Panc1 (cell line): ENCODE measurements around the gene UBE2J2. TPM values are rescaled to one million over a fixed set of nuclear protein-coding genes. Genes with fewer than 3 reads are reported as not detected.

ENCODE experiments used
- ATAC-seq: fragments of 200-7000 bp; cut with Tn5 transposase; 2 replicates; pipeline ENCODE4 v1.9.1; 2020; ENCODE audit warnings: mild to moderate bottlenecking, moderate library complexity
- BruUV-seq: library from RNA; stranded (reverse); fragments of 400-500 nt; replicated peaks from 2 replicates; lab custom pipeline; 2021; lab: Mats Ljungman, UMichigan
- CTCF ChIA-PET: fragments of 300-600 bp; sonication (Branson Sonifier 250); formaldehyde crosslinking; loops from one replicate; lab custom pipeline; 2022; ENCODE audit warnings: antibody characterized with exemption; lab: Charles Lee
- POLR2A ChIA-PET: fragments of 300-600 bp; sonication (Branson Sonifier 250); formaldehyde crosslinking; loops from one replicate; lab custom pipeline; 2022; ENCODE audit warnings: antibody characterized with exemption; lab: Charles Lee
- DNase-seq: peaks from one replicate; pipeline ENCODE4 v3.0.0-alpha.2; 2010; ENCODE audit warnings: low read depth, low spot score
- H3K27ac ChIP-seq: 2 replicates; pipeline ENCODE4 v1.5.1; 2011; ENCODE audit warnings: mild to moderate bottlenecking, low read length, inconsistent platforms
- H3K27me3 ChIP-seq: fragments of 200-500 bp; sonication (Bioruptor generic); 2 replicates; pipeline ENCODE4 v1.6.0; 2014; ENCODE audit warnings: low read length, inconsistent platforms; ENCODE audit not compliant: control insufficient read depth, insufficient read depth
- H3K36me3 ChIP-seq: fragments of 200-500 bp; sonication (Bioruptor generic); 2 replicates; pipeline ENCODE4 v1.5.1; 2014; ENCODE audit warnings: inconsistent platforms, mild to moderate bottlenecking, low read length, moderate library complexity; ENCODE audit not compliant: control insufficient read depth, insufficient read depth
- H3K4me1 ChIP-seq: 2 replicates; pipeline ENCODE4 v1.5.1; 2011; ENCODE audit warnings: inconsistent platforms, mild to moderate bottlenecking, low read length, moderate library complexity; ENCODE audit not compliant: control insufficient read depth, insufficient read depth
- H3K4me3 ChIP-seq, 2 experiments: 2 replicates each; pipeline ENCODE4 v1.5.1; 2011 to 2012; ENCODE audit warnings: low read depth in 2 of 2, low read length in 2 of 2, mild to moderate bottlenecking in 2 of 2, inconsistent platforms in 1 of 2, moderate library complexity in 1 of 2
- H3K9me3 ChIP-seq: fragments of 200-500 bp; sonication (Bioruptor generic); 2 replicates; pipeline ENCODE4 v1.5.1; 2014; ENCODE audit warnings: low read depth, mild to moderate bottlenecking, inconsistent platforms, low read length, moderate library complexity; ENCODE audit not compliant: control insufficient read depth, insufficient read depth
- POLR2AphosphoS5 ChIP-seq: IDR thresholded peaks from 2 replicates; pipeline ENCODE4 v1.6.1; 2012; ENCODE audit warnings: mild to moderate bottlenecking, low read depth, low read length, moderate library complexity
- REST ChIP-seq, 2 experiments: IDR thresholded peaks; 2 replicates each; pipeline ENCODE4 v1.6.1; 2011 to 2012; ENCODE audit warnings: low read depth in 2 of 2, control low read depth in 1 of 2, low read length in 1 of 2, mild to moderate bottlenecking in 1 of 2, moderate library complexity in 1 of 2; ENCODE audit not compliant: insufficient read depth in 1 of 2
- SIN3A ChIP-seq: IDR thresholded peaks from 2 replicates; pipeline ENCODE4 v1.6.1; 2012; ENCODE audit warnings: low read depth, mild to moderate bottlenecking, low read length, moderate library complexity, borderline replicate concordance; ENCODE audit not compliant: insufficient read depth
- TCF7L2 ChIP-seq: IDR thresholded peaks from 2 replicates; pipeline ENCODE4 v1.6.1; 2011; ENCODE audit warnings: mild to moderate bottlenecking, low read depth, low read length, inconsistent platforms
- in situ Hi-C: cut with HindIII; loops from 2 replicates; pipeline ENCODE4 v1.10.0; 2016; ENCODE audit warnings: low sequenced_read_pairs, low pct_unique_long_range_greater_than_20kb
- intact Hi-C: fragments of 100-400 bp; cut with micrococcal nuclease; formaldehyde crosslinking; loops from one replicate; pipeline ENCODE4 v1.10.0; 2022; ENCODE audit not compliant: unreplicated experiment
- total RNA-seq: library from RNA; stranded (reverse); gene quantifications from one replicate; pipeline ENCODE4 v1.2.1, GENCODE V29; 2021; ENCODE audit not compliant: unreplicated experiment
- TF ChIP-seq, protein P1 (sequence below): fragments of 450-650 bp; IDR thresholded peaks from 2 replicates; pipeline ENCODE4 v1.5.1; 2017; ENCODE audit warnings: mild to moderate bottlenecking

The UBE2J2 gene
- total RNA-seq, 1 experiment from 2014 or later: 101 TPM

DNA sequence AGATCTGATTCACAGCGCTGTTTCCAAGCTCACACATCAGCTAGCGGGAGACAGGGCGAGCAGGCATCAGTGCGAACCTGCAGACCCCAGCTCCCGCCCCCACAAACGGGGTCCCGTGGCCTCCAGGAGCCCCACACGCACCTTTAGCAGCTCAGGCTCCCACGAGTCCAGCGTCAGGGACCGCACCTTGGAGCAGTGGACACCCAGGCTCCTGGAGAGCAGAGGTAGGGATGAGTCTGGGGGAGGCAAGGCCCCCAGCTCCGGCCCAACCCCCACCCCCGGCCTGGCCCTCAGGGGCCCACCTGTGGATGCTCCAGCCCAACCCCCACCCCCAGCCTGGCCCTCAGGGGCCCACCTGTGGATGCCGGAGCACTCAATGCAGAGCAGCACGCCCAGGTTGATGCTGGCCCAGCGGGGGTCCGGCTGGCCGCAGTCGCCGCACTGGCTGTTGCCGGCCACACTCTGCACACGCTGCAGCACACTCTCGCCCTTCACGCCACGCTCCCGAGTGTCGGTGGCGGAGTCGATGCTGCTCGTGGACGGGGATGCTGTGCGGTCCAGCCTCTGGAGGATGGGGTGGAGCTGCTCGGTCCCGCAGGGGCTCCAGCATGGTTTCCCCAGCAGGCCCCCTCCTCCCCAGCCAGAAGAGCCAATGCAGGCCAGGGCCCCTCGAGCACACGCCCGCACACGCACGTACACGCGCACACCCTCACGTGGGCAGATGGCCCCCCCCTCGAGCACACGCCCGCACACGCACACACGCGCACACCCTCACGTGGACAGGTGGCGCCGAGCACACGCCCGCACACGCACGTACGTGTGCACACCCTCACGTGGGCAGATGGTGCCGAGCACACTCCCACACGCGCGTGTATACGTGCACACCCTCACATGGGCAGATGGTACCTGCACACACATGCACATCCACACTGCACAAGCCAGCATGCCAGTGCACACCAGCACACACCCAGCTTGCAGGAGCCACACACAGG, 22.7 kb upstream of the UBE2J2 start:
- BruUV-seq: no TSS peak
- DNase-seq (no peak), ATAC-seq (no peak)
- intact Hi-C loops: no loop called here
- no peaks in the 10 kb centered on the region for H3K9me3 ChIP-seq
- peaks cover 2% of the 10 kb centered on the region; the same call in 1 of the 2 replicates for H3K4me1 ChIP-seq
- H3K27ac ChIP-seq: no peak overlapping the region
- in situ Hi-C loops: no loop called here
- ChIA-PET POLR2A (no interaction called here), CTCF (interaction anchor here (0.6 kb wide), 1 partner anchor 106 kb away, joined by 5 read pairs; no protein-coding TSS in a partner anchor)
- H3K36me3 ChIP-seq: no peaks in the 10 kb centered on the region
- H3K4me3 ChIP-seq: no peak overlapping the region
- H3K27me3 ChIP-seq: no peaks in the 10 kb centered on the region
- TF ChIP-seq, protein P1, sequence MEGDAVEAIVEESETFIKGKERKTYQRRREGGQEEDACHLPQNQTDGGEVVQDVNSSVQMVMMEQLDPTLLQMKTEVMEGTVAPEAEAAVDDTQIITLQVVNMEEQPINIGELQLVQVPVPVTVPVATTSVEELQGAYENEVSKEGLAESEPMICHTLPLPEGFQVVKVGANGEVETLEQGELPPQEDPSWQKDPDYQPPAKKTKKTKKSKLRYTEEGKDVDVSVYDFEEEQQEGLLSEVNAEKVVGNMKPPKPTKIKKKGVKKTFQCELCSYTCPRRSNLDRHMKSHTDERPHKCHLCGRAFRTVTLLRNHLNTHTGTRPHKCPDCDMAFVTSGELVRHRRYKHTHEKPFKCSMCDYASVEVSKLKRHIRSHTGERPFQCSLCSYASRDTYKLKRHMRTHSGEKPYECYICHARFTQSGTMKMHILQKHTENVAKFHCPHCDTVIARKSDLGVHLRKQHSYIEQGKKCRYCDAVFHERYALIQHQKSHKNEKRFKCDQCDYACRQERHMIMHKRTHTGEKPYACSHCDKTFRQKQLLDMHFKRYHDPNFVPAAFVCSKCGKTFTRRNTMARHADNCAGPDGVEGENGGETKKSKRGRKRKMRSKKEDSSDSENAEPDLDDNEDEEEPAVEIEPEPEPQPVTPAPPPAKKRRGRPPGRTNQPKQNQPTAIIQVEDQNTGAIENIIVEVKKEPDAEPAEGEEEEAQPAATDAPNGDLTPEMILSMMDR: no peak
- TF ChIP-seq TCF7L2: no peak
- no peak for TF ChIP-seq REST (IDR thresholded peaks at IDR 0.05; ENCODE audit: insufficient read depth in 1 of 2, low read depth in 2 of 2, low read length in 1 of 2)
- no peak for TF ChIP-seq POLR2AphosphoS5
- no peak for TF ChIP-seq SIN3A

DNA sequence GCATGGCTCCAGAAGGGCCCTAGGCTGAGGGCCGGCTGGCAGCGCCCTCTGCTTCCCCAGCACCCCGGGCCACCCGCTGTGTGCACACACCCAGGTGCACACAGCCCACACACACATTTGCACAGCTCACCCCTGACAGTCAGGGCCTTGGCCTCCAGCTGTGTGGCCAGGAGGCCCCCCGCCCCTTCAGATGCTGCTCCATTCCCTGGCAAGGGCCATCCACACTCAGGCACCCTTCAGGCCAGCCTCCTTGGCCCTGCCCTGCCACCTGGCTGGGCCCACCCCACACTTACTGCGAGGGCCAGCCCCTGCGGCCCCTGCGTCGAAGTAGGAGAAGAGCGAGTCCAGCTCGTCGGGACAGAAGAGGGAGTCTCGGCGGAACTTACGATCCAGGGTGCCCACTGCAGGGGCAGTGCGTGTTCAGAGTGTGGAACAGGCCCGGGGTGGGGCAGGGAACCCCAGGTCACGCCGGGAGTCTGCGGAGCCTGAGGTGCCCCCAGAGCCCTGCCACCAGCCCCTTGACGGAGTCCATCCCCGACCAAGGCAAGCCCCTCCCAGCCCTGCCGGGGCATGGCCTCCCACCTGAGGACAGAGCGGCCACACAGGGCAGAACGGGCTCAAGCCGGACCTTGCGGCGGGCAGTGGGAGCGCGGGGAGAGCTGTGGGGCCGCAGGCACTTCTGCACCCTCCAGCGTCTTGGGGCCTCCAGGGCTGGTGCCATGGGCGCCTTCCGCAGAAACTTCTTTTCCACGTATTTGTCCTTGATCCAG, 21.7 kb upstream of the UBE2J2 start:
- ATAC-seq (no peak), DNase-seq (no peak)
- Histone ChIP-seq H3K4me3 (no peak overlapping the region), H3K36me3 (no peaks in the 10 kb centered on the region), H3K9me3 (no peaks in the 10 kb centered on the region), H3K27ac (no peak overlapping the region), H3K27me3 (no peaks in the 10 kb centered on the region), H3K4me1 (peaks cover 10% of the 10 kb centered on the region)
- ChIA-PET CTCF (no interaction called here), POLR2A (interaction anchor here (0.6 kb wide), 1 partner anchor 64 kb away, joined by 3 read pairs; no protein-coding TSS in a partner anchor)
- intact Hi-C loops: no loop called here
- in situ Hi-C loops: no loop called here
- BruUV-seq: no TSS peak
- no peak for TF ChIP-seq TCF7L2
- no peak for TF ChIP-seq POLR2AphosphoS5
- TF ChIP-seq, protein P1: no peak
